KG1 (cell line): Measurements from ENCODE around the gene KCNIP4.

Experiments used
- DNase-seq: peaks from one replicate; lab custom pipeline; 2025; lab: John Stamatoyannopoulos, UW

The KCNIP4 gene

GRCh38 chr4:21763855-21764254 lies 184.7 kb downstream of the KCNIP4 start:
- no peak for DNase-seq

- DNase-seq: no peak
These were observed 191.3 kb downstream of the KCNIP4 start for GRCh38 chr4:21757248-21757647.

GRCh38 chr4:21753084-21753760 lies 195.3 kb downstream of the KCNIP4 start:
- no peak for DNase-seq

GRCh38 chr4:21752616-21753015 lies 196.0 kb downstream of the KCNIP4 start:
- DNase-seq: no peak

- no peak for DNase-seq
These were observed 198.6 kb downstream of the KCNIP4 start for GRCh38 chr4:21749924-21750323.

- no peak for DNase-seq
These were observed 199.2 kb downstream of the KCNIP4 start for GRCh38 chr4:21749412-21749811.

GRCh38 chr4:21744046-21744445 lies 204.5 kb downstream of the KCNIP4 start:
- DNase-seq: no peak

GRCh38 chr4:21742326-21742725 lies 206.2 kb downstream of the KCNIP4 start:
- DNase-seq: no peak

- no peak for DNase-seq
These were observed 209.8 kb downstream of the KCNIP4 start for GRCh38 chr4:21738821-21739220.

- no peak for DNase-seq
These were observed 212.7 kb downstream of the KCNIP4 start for GRCh38 chr4:21735866-21736265.

GRCh38 chr4:21733894-21734630 lies 214.5 kb downstream of the KCNIP4 start:
- no peak for DNase-seq

GRCh38 chr4:21728304-21728703 lies 220.3 kb downstream of the KCNIP4 start:
- DNase-seq: no peak

- no peak for DNase-seq
These were observed 222.2 kb downstream of the KCNIP4 start for GRCh38 chr4:21726255-21726815.

GRCh38 chr4:21722157-21722839 lies 226.3 kb downstream of the KCNIP4 start:
- DNase-seq: no peak

GRCh38 chr4:21716531-21716930 lies 232.0 kb downstream of the KCNIP4 start:
- no peak for DNase-seq

- no peak for DNase-seq
These were observed 238.3 kb downstream of the KCNIP4 start for GRCh38 chr4:21710179-21710835.

- no peak for DNase-seq
These were observed 238.8 kb downstream of the KCNIP4 start for GRCh38 chr4:21709761-21710160.

GRCh38 chr4:21709031-21709430 lies 239.5 kb downstream of the KCNIP4 start:
- no peak for DNase-seq

GRCh38 chr4:21699446-21699845 lies 249.1 kb downstream of the KCNIP4 start:
- DNase-seq: no peak

- DNase-seq: no peak
These were observed 251.0 kb downstream of the KCNIP4 start for GRCh38 chr4:21697583-21697982.

- DNase-seq: no peak
These were observed 253.4 kb downstream of the KCNIP4 start for GRCh38 chr4:21695141-21695540.

GRCh38 chr4:21692241-21692640 lies 256.3 kb downstream of the KCNIP4 start:
- DNase-seq: no peak
